Suprapubic skin (tissue), 3 donors: ENCODE data around the gene OR51E1.

Experiments used
- CTCF ChIP-seq, 2 donors: fragments of 200-600 bp in 1 of 2; fragments of 450-650 bp in 1 of 2; sonication (generic) in 1 of 2; IDR thresholded peaks; one replicate each; pipeline ENCODE4 v1.5.1; 2016 to 2019; ENCODE audit warnings: antibody characterized with exemption in 2 of 2, mild to moderate bottlenecking in 1 of 2, moderate library complexity in 1 of 2
- POLR2A ChIP-seq, 2 donors: fragments of 450-650 bp; IDR thresholded peaks; one replicate each; pipeline ENCODE4 v1.6.1; 2017; ENCODE audit warnings: antibody characterized with exemption in 2 of 2, mild to moderate bottlenecking in 2 of 2, moderate library complexity in 2 of 2

GRCh38 chr11:4641501-4641900 lies 2.3 kb upstream of the OR51E1 start:
- TF ChIP-seq CTCF (IDR thresholded peaks at IDR 0.05) (no peak), POLR2A (IDR thresholded peaks at IDR 0.05) (no peak)
